ENCODE results near the gene ZNF197.

- TF ChIP-seq CTCF (IDR thresholded peaks at IDR 0.05; ENCODE audit: poor library complexity) (no peak), EZH2 (IDR thresholded peaks at IDR 0.05; ENCODE audit: borderline replicate concordance) (no peak)
These were observed 17.5 kb downstream of the ZNF197 start for GRCh38 chr3:44642337-44642736.
